Measurements from ENCODE around the gene ADH4.
"Not testable (repeated sequence)": the region's sequence is repeated elsewhere in the genome, so short reads cannot be mapped to it uniquely, and the experiment has no call there.

Gene ADH4

DNA sequence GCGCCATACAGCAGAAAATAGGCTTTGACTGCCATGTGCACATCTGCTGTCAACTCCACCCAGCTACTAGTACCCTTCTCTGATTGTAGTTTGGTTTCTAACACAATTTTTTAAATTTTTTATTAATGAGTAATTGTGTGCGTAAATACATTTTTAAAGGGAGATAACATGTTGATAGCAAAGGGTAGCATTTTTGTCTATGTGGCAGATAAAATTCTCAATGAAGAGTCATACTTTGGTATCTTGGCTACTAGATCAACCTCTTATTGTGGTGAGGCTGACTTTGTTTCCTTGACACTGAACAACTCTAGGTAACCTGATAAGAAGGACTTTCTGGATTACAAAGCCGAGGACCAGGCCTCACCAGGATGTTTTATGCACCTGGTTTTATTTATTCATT lies 9.5 kb downstream of the ADH4 start:
- TF ChIP-seq, protein P1, sequence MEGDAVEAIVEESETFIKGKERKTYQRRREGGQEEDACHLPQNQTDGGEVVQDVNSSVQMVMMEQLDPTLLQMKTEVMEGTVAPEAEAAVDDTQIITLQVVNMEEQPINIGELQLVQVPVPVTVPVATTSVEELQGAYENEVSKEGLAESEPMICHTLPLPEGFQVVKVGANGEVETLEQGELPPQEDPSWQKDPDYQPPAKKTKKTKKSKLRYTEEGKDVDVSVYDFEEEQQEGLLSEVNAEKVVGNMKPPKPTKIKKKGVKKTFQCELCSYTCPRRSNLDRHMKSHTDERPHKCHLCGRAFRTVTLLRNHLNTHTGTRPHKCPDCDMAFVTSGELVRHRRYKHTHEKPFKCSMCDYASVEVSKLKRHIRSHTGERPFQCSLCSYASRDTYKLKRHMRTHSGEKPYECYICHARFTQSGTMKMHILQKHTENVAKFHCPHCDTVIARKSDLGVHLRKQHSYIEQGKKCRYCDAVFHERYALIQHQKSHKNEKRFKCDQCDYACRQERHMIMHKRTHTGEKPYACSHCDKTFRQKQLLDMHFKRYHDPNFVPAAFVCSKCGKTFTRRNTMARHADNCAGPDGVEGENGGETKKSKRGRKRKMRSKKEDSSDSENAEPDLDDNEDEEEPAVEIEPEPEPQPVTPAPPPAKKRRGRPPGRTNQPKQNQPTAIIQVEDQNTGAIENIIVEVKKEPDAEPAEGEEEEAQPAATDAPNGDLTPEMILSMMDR (conservative IDR thresholded peaks at IDR 0.05), result no peak
- no peak overlapping the region for H3K27ac ChIP-seq

DNA sequence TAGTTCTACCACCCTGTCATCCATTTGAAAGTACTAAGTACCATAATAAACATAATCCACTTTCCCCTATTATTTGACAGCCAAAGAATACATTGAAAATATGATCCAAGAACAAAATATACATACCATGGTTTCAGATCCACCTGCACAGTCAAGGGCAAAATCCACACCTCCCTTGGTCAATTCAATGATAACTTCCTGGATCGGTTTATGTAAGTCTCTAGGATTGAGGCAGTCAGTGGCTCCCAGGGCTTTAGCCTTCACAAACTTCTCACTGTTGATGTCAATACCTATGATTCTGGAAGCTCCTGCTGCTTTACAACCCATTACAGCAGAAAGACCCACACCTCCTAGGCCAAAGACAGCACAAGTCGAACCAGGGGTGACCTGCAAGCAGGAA lies 12.7 kb downstream of the ADH4 start:
- no peak overlapping the region for H3K27ac ChIP-seq
- TF ChIP-seq, protein P1 (conservative IDR thresholded peaks at IDR 0.05), result no peak

DNA sequence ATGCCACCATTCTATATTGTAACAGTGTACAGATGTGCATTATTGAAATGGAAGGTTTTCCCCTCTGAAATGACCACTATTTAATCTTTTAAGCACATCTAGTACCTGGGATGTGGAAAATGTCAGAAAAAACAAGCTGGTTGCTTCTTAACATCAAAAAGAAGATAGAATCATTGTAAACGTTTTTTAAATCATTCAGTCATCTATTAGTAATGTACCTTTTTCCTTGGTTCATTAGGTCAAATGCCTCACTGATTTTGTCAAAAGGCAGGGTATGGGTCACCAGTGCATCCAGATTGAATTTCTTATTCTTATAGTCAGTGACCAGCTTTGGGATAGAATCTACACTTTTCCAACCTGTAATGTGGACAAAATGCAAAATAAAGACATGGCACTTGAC lies 17.7 kb downstream of the ADH4 start:
- TF ChIP-seq, protein P1 (conservative IDR thresholded peaks at IDR 0.05), result no peak

DNA sequence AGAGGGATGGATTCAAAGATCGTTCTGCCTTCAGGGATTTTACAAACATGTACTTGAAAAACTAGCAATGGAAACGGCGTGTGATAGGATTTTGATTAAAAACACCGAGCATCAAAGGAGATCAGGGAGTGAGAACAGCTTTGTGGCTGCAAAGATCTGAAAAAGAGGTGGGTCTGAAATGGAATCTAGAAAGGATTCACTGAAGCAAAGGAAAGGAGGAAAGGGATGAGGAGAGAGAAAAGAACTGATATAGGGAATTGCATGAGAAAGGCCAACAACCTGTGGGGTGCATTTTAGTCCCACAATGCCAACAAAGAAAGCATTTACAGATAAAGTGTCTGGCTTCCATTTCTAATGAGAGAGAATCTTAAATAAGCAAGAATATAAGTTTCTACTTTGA lies 23.1 kb downstream of the ADH4 start:
- TF ChIP-seq, protein P1 (conservative IDR thresholded peaks at IDR 0.05), result no peak
- no peak overlapping the region for H3K27ac ChIP-seq

More for the DNA sequence above, 17.7 kb downstream of the ADH4 start:
- no peak overlapping the region for H3K27ac ChIP-seq

DNA sequence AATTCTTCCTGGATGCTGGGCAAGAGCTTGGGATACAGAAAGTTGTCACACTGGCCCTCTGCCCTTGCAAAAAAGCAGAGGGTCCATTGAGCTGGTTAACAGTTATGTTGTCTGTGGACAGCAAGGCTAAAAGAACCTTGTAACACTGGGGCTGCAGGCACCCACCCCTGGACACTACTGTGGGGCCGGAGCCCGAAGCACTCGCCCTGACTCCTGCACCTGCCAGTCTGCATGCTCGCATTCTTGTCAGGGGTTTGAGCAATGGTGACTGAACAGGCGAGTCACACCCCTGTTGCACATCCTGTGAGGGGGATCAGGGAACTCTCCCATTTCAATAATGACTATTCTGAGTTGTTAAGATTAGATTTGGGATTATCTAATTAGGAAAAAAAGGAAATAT lies 23.6 kb downstream of the ADH4 start:
- H3K27ac ChIP-seq, result no peak overlapping the region

DNA sequence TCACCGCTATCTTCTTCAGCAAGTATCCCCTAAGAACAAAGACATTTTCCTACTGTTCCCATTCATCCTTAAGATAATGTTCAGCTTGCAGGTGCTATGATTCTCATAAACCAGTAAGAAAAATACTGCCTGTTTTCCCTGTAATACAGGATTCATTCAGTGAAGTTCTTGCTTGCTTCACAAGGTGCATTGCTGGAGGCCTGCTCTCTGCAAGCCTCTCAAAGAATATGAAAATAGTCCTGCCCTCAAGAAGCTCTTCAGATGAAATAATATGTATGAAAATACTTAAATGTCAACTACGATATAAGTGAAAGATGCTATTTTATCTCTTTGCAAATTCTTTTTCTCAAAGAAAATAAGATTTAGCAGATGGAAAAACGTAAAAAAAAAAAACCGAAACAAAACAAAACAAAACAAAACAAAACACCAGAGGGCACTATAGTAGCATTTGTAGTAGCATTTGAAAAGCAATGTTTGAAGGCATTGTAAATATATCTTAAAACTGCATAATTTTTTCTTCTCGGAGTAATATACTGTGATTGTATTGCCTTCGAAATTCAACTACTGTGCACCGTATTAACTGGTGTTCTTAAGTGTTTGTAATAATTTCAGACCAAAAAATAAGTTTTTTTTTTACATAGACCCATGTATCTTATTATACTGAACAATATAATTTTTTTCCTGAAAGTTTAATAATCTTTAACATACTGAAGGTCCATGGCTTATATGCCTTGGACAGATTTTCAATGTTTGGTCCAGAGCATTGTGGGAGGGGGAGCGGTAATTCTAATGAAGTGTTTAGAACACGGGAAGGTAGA lies 26.0 kb downstream of the ADH4 start:
- H3K27ac ChIP-seq, result no peak overlapping the region

More for the DNA sequence above, 23.6 kb downstream of the ADH4 start:
- TF ChIP-seq, protein P1 (conservative IDR thresholded peaks at IDR 0.05), result no peak

DNA sequence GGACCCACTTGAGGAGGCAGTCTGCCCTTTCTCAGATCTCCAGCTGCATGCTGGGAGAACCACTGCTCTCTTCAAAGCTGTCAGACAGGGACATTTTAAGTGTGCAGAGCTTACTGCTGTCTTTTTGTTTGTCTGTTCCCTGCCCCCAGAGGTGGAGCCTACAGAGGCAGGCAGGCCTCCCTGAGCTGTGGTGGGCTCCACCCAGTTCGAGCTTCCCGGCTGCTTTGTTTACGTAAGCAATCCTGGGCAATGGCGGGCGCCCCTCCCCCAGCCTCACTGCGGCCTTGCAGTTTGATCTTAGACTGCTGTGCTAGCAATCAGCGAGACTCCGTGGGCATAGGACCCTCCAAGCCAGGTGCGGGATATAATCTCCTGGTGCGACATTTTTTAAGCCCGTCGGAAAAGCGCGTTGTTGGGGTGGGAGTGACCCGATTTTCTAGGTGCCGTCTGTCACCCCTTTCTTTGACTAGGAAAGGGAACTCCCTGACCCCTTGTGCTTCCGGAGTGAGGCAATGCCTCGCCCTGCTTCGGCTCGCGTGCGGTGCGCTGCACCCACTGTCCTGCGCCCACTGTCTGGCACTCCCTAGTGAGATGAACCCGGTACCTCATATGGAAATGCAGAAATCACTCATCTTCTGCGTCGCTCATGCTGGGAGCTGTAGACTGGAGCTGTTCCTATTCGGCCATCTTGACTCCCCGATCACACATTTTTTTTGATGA lies 26.8 kb downstream of the ADH4 start:
- H3K27ac ChIP-seq, result not testable (repeated sequence)

More for the DNA sequence above, 26.0 kb downstream of the ADH4 start:
- TF ChIP-seq, protein P1 (conservative IDR thresholded peaks at IDR 0.05), result peak; percentile 64

DNA sequence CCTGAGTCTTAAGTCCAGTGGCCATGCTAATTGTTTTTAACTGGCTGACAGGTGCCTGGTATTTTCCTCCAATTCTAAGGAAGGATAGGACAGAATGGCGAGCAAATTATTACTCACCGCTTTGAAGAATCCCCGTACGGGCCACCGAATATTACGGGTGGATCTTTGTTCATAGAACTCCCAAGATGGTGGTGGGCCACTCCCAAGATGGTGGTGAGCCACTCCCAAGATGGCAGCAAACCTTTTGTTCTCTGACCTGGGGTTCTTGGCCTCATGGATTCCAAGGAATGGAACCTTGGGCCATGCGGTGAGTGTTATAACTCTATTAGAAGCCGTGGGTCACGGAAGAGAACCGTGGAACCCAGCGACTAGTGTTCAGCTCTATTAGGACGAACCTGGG lies 34.8 kb downstream of the ADH4 start:
- H3K27ac ChIP-seq, result not testable (repeated sequence)
